Gastroesophageal sphincter (tissue), 4 donors: ENCODE data around the gene RFNG. TPM values are rescaled to one million over a fixed set of nuclear protein-coding genes. Genes with fewer than 3 reads are reported as not detected.

ENCODE experiments used
- ATAC-seq: fragments of 150-250 bp; one replicate; pipeline ENCODE4 v1.9.1; 2016; ENCODE audit warnings: mild to moderate bottlenecking, moderate library complexity
- H3K27ac ChIP-seq, 4 donors: fragments of 200-600 bp; sonication (generic) in 3 of 4; 1 replicate in 3 of 4; 2 replicates in 1 of 4; pipeline ENCODE4 v1.5.1; 2016 to 2019
- H3K27me3 ChIP-seq: fragments of 200-600 bp; sonication (generic); one replicate; pipeline ENCODE4 v1.5.1; 2019
- H3K36me3 ChIP-seq, 2 donors: fragments of 200-600 bp; sonication (generic); one replicate each; pipeline ENCODE4 v1.5.1; 2019; ENCODE audit warnings: control low read depth in 1 of 2
- H3K4me1 ChIP-seq, 3 donors: fragments of 200-600 bp; sonication (generic); 1 replicate in 2 of 3; 2 replicates in 1 of 3; pipeline ENCODE4 v1.5.1; 2016 to 2019; ENCODE audit warnings: control low read depth in 2 of 3
- H3K4me3 ChIP-seq, 2 donors: fragments of 200-600 bp; sonication (generic); one replicate each; pipeline ENCODE4 v1.5.1; 2019; ENCODE audit warnings: mild to moderate bottlenecking in 1 of 2, moderate library complexity in 1 of 2
- H3K9me3 ChIP-seq, 3 donors: fragments of 200-600 bp; sonication (generic); one replicate each; pipeline ENCODE4 v1.5.1; 2017 to 2019; ENCODE audit warnings: control low read depth in 2 of 3
- CTCF ChIP-seq, 4 experiments: fragments of 200-600 bp in 2 of 4; fragments of 450-650 bp in 2 of 4; sonication (generic) in 1 of 4; IDR thresholded peaks; one replicate each; pipeline ENCODE4 v1.5.1; 2017 to 2019; ENCODE audit warnings: antibody characterized with exemption in 4 of 4, mild to moderate bottlenecking in 2 of 4, moderate library complexity in 2 of 4
- EP300 ChIP-seq: sonication (generic); formaldehyde crosslinking; IDR thresholded peaks from one replicate; pipeline ENCODE4 v1.6.1; 2017; ENCODE audit warnings: antibody characterized with exemption, mild to moderate bottlenecking
- POLR2A ChIP-seq, 2 donors: fragments of 450-650 bp; IDR thresholded peaks; one replicate each; pipeline ENCODE4 v1.6.1; 2017; ENCODE audit warnings: antibody characterized with exemption in 2 of 2, mild to moderate bottlenecking in 2 of 2, moderate library complexity in 1 of 2
- POLR2AphosphoS5 ChIP-seq: sonication (generic); formaldehyde crosslinking; IDR thresholded peaks from one replicate; pipeline ENCODE4 v1.6.1; 2017; ENCODE audit warnings: antibody characterized with exemption
- WGBS, 2 donors: methylation state at CpG; one replicate each; pipeline ENCODE4 v1.1.5; 2018; ENCODE audit warnings: low coverage in 1 of 2; 5-methylcytosine and 5-hydroxymethylcytosine counted together
- total RNA-seq, 4 donors: library from RNA; depleted of rRNA; stranded (reverse); fragments of >200 nt; gene quantifications; one replicate each; pipeline ENCODE4 v1.1.0, GENCODE V29; 2016

Gene RFNG
- total RNA-seq, 4 donors from 2014 or later: 28.8 to 48.2 (median 34.3) TPM

- TF ChIP-seq EP300: no peak
- no peak for TF ChIP-seq POLR2AphosphoS5
- TF ChIP-seq CTCF (IDR thresholded peaks at IDR 0.05): no peak
- TF ChIP-seq POLR2A (IDR thresholded peaks at IDR 0.05): no peak
- Histone ChIP-seq H3K27ac (no peak overlapping the region), H3K4me3 (no peak overlapping the region), H3K9me3 (no peaks in the 10 kb centered on the region), H3K36me3 (peaks cover 0 to 88% of the 10 kb centered on the region in 2 donors), H3K27me3 (no peaks in the 10 kb centered on the region), H3K4me1 (no peaks in the 10 kb centered on the region)
- ATAC-seq: no peak
- no CpG with 5 or more reads among the region's 22 CpGs for WGBS, 2 donors
Observed at GRCh38 chr17:82081966-82082365, 30.4 kb upstream of the RFNG start.

GRCh38 chr17:82081546-82081945 lies 29.9 kb upstream of the RFNG start:
- no peaks in the 10 kb centered on the region for H3K4me1 ChIP-seq
- no CpG with 5 or more reads among the region's 20 CpGs for WGBS, 2 donors
- H3K4me3 ChIP-seq: no peak overlapping the region
- TF ChIP-seq EP300 (no peak), POLR2AphosphoS5 (no peak), POLR2A (IDR thresholded peaks at IDR 0.05) (no peak), CTCF (IDR thresholded peaks at IDR 0.05) (no peak)
- no peak overlapping the region for H3K27ac ChIP-seq
- no peaks in the 10 kb centered on the region for H3K27me3 ChIP-seq
- H3K9me3 ChIP-seq: no peaks in the 10 kb centered on the region
- peaks cover 0 to 83% of the 10 kb centered on the region in 2 donors for H3K36me3 ChIP-seq
- ATAC-seq: no peak

- H3K36me3 ChIP-seq: peaks cover 0 to 77% of the 10 kb centered on the region in 2 donors
- no peak overlapping the region for H3K4me3 ChIP-seq
- TF ChIP-seq CTCF (IDR thresholded peaks at IDR 0.05) (no peak), POLR2AphosphoS5 (no peak), EP300 (no peak), POLR2A (IDR thresholded peaks at IDR 0.05) (no peak)
Observed at GRCh38 chr17:82080789-82081464, 29.3 kb upstream of the RFNG start.

GRCh38 chr17:82080048-82080788 lies 28.6 kb upstream of the RFNG start:
- TF ChIP-seq POLR2A (IDR thresholded peaks at IDR 0.05) (no peak), EP300 (no peak), POLR2AphosphoS5 (no peak), CTCF (IDR thresholded peaks at IDR 0.05) (no peak)
- Histone ChIP-seq H3K4me3 (no peak overlapping the region), H3K9me3 (no peaks in the 10 kb centered on the region), H3K4me1 (no peaks in the 10 kb centered on the region), H3K27me3 (no peaks in the 10 kb centered on the region), H3K27ac (no peak overlapping the region), H3K36me3 (peaks cover 0 to 70% of the 10 kb centered on the region in 2 donors)
- WGBS, 2 donors: 92% methylated on average over 4 of the region's 36 CpGs; no CpG with 5 or more reads in 1 of the 2 donors
- ATAC-seq: no peak

More at GRCh38 chr17:82080789-82081464, 29.3 kb upstream of the RFNG start:
- WGBS, 2 donors: no CpG with 5 or more reads among the region's 44 CpGs
- Histone ChIP-seq H3K27ac (no peak overlapping the region), H3K27me3 (no peaks in the 10 kb centered on the region), H3K9me3 (no peaks in the 10 kb centered on the region), H3K4me1 (no peaks in the 10 kb centered on the region)
- no peak for ATAC-seq
